Glomerular endothelial cell (primary cell): ENCODE results near the gene CNBD2. TPM values are rescaled to one million over a fixed set of nuclear protein-coding genes. Genes with fewer than 3 reads are reported as not detected.
"Not testable (repeated sequence)": the region's sequence is repeated elsewhere in the genome, so short reads cannot be mapped to it uniquely, and the experiment has no call there.

Experiments
- DNase-seq: peaks from one replicate; pipeline ENCODE4 v3.0.0-alpha.2; 2011; ENCODE audit warnings: low read depth, low spot score; ENCODE audit errors: extremely low read depth
- total RNA-seq: library from RNA; depleted of rRNA; stranded (reverse); fragments of >200 nt; gene quantifications from 2 replicates; pipeline ENCODE4 v1.2.3, GENCODE V29; 2015

CNBD2 gene
- total RNA-seq, 1 donor from 2014 or later: 2.6 TPM

DNA sequence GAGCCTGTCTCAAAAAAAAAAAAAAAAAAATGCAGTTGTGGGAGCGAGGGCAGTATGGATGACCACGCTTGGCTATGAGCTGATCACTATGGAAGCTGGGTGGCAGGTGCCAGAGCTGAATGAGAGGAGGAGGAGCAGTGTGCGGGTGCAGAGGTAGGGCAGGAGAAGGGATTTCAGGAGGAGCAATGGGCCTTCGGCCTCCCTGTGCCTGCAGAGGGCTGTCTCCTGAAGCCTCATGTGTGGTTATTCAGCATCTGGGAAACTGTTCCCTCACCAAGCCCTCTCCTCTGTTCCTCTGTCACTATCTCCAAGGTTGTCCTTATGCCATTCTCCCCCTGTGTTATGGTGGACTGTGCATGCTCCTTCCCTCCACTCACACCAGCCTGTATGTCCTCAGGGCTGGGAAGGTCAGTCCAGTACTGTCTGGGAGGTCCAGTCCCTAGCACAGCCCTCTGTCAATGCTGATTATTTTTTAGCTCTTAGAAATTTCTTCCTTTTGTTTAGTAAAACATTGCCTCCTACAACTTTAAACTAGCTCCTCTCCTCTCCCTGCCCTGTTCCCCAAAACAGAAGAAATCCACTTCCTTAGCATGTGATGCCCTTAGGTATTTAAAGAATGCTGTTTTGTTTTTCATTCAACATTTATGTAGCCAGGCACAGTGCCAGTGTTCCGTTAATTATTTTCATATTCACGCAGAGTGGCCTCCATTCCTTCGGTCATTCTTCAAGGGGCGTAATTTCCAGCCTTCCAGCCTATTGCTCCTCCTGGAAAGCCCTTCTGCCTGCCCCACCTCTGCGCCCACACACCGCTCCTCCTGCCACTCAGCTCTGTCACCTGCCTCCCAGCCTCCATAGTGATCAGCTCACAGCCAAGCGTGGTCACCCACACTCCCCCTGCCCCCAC lies 48.9 kb downstream of the CNBD2 start:
- DNase-seq: peak; percentile 84

DNA sequence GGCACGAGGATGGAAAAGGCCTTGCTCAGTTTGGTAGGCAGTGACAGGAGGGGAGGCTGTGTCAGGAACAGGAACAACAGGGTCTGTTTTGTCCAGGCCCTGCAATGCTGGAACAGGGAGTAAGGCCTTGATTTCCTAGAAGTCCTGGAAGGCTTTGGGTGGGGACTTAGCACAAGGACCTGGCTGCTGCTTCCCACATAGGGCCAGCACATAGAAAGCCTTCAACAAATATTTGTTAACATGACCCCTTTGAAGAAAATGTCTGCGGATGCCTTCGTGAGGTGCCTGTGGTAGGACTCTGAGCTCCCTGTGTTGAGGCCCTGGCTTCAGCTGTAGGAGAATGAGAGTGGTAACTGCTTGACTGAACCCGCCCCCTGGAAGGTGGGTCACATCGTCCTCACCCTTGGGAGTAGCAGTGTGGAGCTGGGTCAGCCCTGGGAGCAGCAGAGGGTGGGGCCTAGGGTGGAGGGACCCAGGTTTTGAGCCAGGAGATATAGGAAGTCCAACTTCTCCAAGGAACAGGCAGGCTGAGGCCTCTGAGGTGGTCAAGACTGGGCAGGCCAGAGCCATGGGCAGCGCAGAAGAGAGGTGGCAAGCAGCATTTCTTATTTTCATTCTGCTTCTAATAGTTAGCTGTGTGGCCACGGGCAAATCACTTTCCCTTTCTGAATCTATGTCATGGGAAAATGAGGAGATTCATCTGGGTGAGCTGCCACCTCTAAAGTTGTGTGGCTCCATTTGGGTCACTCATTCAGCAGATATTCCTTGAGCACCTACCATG lies 50.0 kb downstream of the CNBD2 start:
- no peak for DNase-seq

DNA sequence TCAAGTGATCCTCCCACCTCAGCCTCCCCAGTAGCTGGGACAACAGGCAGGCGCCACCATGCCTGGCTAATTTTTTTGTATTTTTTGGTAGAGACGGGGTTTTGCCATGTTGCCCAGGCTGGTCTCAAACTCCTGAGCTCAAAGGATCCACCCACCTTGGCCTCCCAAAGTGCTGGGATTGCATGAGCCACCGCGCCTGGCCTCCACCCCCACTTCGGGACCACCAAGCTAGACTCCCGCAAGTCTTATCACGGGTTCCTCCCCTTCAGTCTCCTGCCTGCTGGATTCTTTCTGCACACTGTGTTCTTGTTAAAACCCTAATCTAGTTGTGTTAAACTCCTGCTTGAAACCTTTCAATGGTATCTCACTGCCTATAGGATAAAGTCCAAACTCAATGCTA lies 57.7 kb downstream of the CNBD2 start:
- DNase-seq: not testable (repeated sequence)

DNA sequence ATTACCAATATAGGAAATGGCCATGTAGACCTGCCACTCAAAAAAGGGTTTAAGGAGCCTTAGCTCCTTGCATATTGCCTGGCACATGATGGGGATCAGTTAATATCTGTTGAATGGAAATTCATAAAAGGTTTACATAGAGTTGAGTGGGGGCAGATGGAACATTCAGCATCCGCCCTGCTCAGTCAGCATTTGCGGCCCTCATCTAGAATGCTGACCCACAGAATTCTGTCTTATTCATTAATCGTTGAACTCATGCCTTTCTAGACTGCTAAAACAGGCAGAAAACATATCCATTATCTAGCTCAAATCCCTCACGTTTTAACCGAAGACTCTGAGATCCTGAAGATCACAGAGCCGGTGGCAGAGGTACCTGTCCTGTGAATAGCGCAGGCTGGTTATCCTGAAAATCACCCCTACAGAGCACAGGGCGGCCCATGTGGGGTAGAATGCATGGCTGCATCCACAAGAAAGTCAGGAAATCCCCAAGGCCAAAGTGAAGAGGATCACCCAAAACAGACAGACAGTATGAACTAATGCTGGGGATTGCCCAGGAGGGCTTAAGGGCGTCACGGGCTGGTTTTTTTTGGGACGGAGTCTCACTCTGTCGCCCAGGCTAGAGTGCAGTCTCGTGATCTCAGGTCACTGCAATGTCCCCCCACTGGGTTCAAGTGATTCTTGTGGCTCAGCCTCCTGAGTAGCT lies 59.9 kb downstream of the CNBD2 start:
- no peak for DNase-seq

DNA sequence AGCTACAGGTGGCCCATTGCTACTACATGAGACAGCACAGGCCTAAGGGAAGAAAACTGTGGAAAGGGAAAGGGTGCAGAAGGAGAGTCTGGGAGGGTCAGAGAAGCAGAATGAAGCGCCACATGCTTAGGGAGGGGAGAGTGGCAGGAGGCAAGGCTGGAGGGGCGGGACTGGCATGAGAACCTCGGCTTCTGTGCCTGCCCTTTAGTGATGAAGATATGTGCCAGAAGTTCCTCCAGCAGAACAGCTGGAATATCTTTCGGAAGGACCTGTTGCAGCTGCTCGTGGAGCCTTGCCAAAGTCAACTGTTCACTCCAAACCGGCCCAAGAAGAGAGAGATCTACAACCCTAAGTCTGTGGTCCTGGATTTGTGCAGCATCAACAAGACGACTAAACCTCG lies 61.8 kb downstream of the CNBD2 start:
- DNase-seq: no peak

DNA sequence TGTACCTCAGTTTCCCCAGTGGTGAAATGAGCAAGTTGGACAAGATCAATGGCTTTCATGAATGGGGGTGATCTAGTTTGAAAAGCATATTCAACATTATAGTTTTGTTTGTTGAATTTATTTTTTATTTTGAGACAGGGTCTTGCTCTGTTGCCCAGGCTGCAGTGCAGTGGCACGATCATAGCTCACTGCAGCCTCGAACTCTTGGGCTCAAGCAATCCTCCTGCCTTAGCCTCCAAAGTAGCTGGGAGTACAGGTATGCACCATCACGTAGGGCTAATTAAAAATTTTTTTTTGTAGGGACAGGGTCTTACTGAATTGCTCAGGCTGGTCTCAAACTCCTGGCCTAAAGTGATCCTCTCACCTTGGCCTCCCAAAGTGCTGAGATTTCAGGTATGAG lies 63.4 kb downstream of the CNBD2 start:
- no peak for DNase-seq

DNA sequence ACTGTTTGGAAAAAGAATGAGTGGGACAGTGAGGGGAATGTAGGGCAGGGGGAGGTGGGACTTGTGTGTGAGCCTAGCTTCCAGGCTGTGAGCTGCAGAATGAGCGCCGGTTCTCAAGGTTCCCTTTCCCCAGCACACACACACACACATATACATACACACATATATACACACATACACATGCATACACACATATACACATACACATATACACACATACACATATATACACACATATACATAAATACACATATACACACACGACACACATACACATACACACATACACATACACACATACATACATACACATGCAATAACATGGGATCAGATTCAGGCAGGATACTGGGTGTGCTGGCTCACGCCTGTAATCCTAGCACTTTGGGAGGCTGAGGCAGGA lies 66.5 kb downstream of the CNBD2 start:
- no peak for DNase-seq

DNA sequence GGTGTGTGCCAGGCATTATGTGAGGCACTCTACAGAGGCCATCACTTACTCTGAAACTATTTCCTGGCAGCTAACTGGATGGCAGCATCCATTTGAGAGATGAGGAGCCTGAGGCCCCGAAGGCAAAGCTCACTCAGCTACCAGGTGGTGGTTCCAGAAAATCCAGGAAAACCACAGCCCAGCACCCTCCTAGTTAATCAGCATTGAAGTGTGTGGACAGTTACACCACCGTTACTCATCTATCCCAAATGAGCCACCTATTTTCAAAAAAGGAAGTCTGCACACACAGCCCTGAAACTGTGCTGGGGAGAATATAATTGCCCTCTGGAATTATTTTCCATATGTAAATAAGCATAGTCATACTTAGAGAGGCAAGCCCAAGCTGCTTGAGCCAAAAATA lies 67.4 kb downstream of the CNBD2 start:
- no peak for DNase-seq

DNA sequence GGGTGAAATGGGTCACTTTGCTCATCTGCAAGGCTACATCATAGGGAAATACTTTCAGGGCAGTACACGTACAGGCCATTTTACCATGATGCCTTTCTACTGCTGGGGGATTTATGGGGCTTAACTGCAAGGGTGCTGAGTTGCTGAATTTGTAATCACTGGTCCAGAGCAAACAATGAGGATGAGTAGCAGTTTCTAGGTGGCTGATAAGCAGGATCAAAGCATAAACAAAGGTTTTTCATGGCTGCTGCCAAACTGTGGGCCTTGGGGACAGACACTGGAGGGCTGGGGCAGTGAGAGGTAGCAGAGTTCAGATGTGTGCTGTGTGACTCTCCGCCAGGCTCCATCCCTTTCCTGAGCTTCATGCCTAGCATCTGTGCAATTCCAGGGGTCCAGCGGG lies 68.3 kb downstream of the CNBD2 start:
- no peak for DNase-seq

DNA sequence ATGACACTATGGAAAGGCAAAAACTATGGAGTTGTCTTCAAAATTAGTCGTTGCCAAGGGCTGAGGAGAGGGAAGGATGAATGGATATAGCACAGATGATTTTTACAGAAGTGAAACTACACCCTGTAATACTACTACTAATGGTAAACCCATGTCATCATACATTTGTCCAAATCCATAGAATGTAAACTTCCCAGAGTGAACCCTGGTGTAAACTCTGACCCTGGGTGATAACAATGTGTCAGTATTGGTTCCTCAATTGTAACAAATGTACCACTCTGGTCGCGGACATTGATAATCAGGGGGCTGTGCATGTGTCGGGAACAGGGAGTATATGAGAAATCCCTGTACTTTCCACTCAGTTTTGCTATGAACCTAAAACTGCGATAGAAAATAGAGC lies 72.2 kb downstream of the CNBD2 start:
- DNase-seq: no peak

DNA sequence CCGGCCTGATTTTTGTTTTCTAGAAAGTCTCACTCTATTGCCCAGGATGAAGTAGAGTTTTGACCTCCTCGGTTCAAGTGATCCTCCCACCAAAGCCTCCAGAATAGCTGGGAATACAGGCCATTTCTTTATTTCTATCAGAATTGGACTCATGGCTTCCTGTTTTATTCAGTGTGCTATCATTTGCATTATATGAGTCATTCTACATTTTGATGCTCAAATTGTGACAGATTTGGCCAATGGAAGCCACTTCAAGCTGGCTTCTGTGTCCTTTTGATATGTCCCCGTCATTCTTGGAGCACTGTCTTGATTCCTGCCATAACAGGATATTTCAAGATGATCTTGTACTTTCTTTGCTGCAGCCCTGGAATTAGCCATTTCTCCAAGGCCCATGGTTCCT lies 75.1 kb downstream of the CNBD2 start:
- DNase-seq: no peak

DNA sequence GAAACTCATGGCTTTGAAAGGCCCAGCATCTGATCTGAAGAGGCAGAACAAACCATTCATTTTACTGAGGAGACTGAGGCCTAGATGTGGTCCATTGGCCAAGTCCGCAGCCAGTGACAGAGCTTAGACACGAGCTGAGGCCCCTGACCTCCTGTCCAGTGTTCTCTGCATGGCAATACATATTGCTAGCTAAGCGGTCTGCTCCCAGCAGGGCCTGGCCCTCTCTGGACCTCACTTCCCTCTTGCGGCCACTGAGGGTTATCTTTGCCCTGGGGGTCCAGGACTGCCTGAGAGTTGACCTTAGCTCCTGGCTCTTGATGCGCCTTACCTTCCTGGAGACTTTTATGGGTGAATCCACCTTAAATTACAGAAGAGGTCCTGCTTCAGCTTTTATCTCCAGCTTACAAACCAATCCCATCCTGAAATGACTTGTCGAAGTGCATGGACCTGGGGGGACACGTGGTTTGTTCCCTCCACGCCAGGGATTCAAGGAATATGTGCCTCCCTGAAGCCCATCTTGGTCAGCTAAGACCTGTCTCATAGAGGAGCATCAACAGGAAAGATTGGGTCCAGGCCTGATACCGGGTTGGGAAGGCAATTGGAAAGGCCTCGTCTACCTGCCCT lies 75.6 kb downstream of the CNBD2 start:
- DNase-seq: no peak

DNA sequence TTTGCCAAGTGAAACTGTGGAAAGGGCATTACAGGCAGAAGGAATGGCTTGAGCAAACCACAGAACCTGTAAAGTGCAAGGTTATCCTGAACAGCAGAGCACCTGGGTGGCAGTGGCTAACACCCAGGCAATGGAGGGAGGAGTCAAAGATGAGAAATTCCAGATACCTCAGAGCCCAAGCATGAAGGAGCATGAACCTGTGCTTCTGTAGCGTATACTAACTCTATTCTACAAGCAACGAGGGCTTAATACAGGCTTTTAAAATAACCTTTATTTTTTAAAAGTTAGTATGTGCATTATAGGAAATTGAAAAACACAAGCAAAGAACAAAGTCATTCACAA lies 77.0 kb downstream of the CNBD2 start:
- DNase-seq: no peak

DNA sequence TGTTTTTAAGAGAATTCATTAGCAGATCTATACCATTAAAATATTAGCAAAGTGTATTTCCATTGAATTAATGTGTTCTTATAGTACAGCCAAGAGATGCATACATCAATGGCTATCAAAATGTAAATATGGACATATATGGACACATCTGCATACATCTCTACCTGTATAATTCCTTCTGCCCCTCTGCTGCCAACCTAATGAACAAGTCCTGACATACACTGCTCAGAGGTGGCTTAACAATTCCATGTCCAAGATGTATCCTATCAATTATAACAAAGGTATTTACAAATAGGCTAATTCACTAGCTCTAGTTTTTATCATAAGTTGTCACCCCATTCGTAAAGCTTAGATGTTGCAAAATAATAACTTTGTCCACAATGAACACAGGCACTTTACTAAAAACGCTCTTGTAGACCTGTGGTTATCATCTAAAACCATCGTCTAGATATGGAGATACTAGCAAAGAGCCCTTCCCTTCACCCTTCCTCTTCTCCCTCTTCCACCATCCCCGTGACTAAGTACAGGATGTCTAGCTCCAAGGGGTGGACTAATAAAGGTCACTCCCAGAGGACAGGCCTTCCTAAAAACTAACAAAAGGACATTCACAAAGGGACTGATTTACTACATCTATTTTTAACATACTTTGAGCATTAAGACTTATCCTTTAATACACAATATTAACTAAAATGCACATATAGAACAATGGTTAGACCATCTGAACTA lies 77.8 kb downstream of the CNBD2 start:
- not testable (repeated sequence) for DNase-seq

DNA sequence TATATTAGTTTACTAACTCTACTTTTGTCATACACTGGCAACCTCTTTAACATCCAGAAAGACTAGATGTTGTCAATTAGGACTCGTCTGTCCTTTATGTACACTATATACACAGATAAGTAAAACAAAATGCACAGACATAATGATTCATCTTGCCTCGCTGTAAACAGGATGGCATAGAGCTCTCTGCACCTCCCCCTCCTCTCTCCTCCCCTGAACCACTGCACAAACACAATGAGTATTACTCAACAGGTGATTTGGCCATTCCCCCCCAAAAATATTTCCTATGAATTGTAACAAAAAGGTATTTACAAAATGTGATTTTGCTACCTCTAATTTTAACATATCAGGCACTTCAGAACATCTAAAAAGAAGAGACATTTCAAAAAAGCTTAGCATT lies 81.0 kb downstream of the CNBD2 start:
- not testable (repeated sequence) for DNase-seq

DNA sequence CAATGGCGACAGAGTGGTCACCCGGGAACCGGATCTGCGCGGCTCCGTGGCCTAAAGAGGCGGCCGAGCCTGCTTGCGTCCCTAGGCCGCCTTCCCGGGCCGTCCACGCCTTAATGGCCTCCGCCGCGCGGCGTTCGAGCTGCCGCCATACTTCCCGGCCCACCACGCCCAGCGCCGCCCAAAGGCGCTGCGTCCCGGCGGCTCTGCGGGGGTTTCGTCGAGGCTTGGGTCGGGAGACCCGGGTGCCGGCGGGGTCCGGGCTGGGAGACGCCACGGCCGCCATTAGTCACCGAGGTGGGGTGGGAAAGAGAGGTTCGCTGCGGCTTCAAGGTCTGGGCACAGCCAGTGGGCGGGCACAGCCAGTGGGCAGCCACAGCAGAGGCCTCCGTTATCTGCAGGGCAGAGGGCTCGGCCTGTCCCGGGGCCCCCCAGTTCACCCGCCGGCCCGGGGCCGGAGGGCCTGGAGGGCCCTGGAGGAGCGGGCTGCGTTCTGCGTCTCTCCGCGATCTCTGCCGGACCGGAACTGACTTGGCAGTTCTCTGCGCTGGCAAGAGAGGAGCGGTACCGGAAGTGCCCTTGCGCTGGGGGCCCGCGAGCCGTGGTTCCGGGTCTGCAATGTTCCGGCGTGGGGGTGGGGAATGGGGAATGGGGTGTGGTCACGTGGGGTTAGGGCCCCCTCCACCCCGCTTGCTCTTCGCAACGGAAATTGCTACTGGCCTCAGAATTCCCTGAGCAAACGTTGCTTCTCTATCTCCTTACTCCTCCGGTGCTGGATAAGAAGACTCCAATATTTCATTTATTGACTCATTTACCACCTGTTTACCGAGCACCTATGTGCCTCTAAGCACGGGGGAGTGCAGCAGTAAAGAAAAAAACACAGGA lies 82.3 kb downstream of the CNBD2 start:
- DNase-seq: no peak

DNA sequence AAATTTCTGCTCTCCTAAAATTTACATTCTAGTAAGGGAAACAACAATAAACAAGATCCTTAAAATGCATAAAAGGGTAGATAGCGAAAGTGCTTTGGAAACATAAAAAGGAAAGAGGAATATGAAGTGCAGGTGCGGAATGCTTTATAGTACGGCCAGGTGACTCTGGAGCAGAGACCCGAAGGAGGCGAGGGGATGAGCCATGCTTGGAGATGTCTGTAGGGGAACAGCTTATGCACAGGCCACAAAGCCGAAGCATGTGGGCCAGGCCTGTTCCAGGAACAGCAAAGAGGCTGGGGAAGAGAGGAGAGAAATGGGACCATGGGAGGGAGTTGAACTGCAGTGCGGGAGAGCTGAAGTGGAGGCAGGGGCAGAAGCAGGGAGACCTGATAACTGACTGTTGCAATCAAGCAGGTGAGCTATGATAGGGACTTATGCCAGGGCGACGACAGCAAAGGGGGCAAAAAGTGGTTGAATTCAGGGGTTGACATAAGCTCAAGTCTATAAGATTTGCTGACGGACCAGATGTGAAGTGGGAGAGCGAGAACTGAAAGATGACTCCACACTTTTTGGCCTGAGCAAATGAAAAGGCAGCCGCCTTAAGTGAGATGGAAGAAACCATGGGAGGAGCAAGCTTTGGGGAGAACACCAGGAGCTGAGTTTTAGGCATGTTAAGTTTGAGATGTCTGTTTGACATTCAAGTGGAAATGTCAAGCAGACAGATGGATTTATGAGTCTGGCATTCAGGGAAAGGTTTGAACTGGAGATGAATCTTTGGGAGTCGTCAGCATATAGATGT lies 83.1 kb downstream of the CNBD2 start:
- no peak for DNase-seq

DNA sequence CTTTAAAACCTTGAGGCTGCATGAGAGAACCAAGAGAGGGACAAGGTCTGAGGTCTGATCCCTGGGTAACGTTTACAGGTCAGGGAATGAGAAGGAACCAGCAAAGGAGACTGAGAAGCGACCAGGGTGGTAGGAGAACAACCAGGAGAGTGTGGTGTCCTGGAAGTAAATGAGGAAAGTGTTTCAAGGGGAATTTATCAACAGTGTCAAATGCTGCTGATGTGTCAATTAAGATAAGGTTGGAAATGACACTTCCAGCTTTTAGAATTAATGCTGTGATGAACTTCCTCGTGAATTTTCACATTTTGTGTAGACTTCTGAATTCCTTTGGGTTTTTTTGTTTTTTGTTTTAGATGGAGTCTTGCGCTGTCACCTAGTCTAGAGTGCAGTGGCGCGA lies 83.7 kb downstream of the CNBD2 start:
- no peak for DNase-seq
